ENCODE measurements around the gene ZNRF3. TPM values are rescaled to one million over a fixed set of nuclear protein-coding genes. Genes with fewer than 3 reads are reported as not detected.

ZNRF3 gene
- total RNA-seq, 2 experiments from 2014 or later: 1.2 to 1.3 TPM

- Mint-ChIP-seq H3K27ac (no peak overlapping the region), H3K36me3 (ENCODE audit: low read depth) (peaks cover 3% of the 10 kb centered on the region), H3K9me3 (ENCODE audit: insufficient read depth) (no peaks in the 10 kb centered on the region), H3K4me3 (no peak overlapping the region), H3K27me3 (ENCODE audit: low read depth) (peaks cover 17% of the 10 kb centered on the region), H3K4me1 (ENCODE audit: low read depth) (peaks cover 14% of the 10 kb centered on the region)
- ChIA-PET POLR2A (no interaction called here), CTCF (interaction anchor here (1.1 kb wide), 1 partner anchor 30 kb away, joined by 5 read pairs; no protein-coding TSS in a partner anchor)
- DNase-seq (no peak), ATAC-seq (no peak)
These were observed 128.1 kb downstream of the ZNRF3 start for GRCh38 chr22:29011240-29012100.

GRCh38 chr22:29012101-29012433 lies 128.7 kb downstream of the ZNRF3 start:
- H3K36me3 Mint-ChIP-seq (ENCODE audit: low read depth): peaks cover 3% of the 10 kb centered on the region
- no peak for DNase-seq
- ATAC-seq: no peak
- no peaks in the 10 kb centered on the region for H3K9me3 Mint-ChIP-seq (ENCODE audit: insufficient read depth)
- ChIA-PET CTCF (interaction anchor here (1.1 kb wide), 1 partner anchor 29 kb away, joined by 5 read pairs; no protein-coding TSS in a partner anchor), POLR2A (no interaction called here)
- no peak overlapping the region for H3K27ac Mint-ChIP-seq
- H3K27me3 Mint-ChIP-seq (ENCODE audit: low read depth): peaks cover 13% of the 10 kb centered on the region
- H3K4me3 Mint-ChIP-seq: no peak overlapping the region
- H3K4me1 Mint-ChIP-seq (ENCODE audit: low read depth): peaks cover 20% of the 10 kb centered on the region

- Mint-ChIP-seq H3K4me3 (no peak overlapping the region), H3K27me3 (ENCODE audit: low read depth) (peaks cover 13% of the 10 kb centered on the region), H3K36me3 (ENCODE audit: low read depth) (peaks cover 6% of the 10 kb centered on the region), H3K9me3 (ENCODE audit: insufficient read depth) (no peaks in the 10 kb centered on the region), H3K27ac (no peak overlapping the region), H3K4me1 (ENCODE audit: low read depth) (peaks cover 25% of the 10 kb centered on the region)
- ChIA-PET CTCF (no interaction called here), POLR2A (no interaction called here)
- ATAC-seq (no peak), DNase-seq (no peak)
These were observed 129.6 kb downstream of the ZNRF3 start for GRCh38 chr22:29012952-29013351.

GRCh38 chr22:29014293-29014692 lies 130.9 kb downstream of the ZNRF3 start:
- peaks cover 11% of the 10 kb centered on the region for H3K36me3 Mint-ChIP-seq (ENCODE audit: low read depth)
- ChIA-PET POLR2A (no interaction called here), CTCF (interaction anchor here (0.9 to 1.3 kb wide), 2 partner anchors 9 to 27 kb away, joined by 4 read pairs; no protein-coding TSS in a partner anchor)
- DNase-seq (no peak), ATAC-seq (no peak)
- no peak overlapping the region for H3K27ac Mint-ChIP-seq
- peaks cover under 1% of the 10 kb centered on the region for H3K9me3 Mint-ChIP-seq (ENCODE audit: insufficient read depth)
- H3K4me1 Mint-ChIP-seq (ENCODE audit: low read depth): peaks cover 31% of the 10 kb centered on the region
- H3K4me3 Mint-ChIP-seq: no peak overlapping the region
- peaks cover 10% of the 10 kb centered on the region for H3K27me3 Mint-ChIP-seq (ENCODE audit: low read depth)

GRCh38 chr22:29014773-29015172 lies 131.4 kb downstream of the ZNRF3 start:
- H3K27me3 Mint-ChIP-seq (ENCODE audit: low read depth): peaks cover 15% of the 10 kb centered on the region
- H3K4me3 Mint-ChIP-seq: no peak overlapping the region
- H3K27ac Mint-ChIP-seq: no peak overlapping the region
- H3K4me1 Mint-ChIP-seq (ENCODE audit: low read depth): peaks cover 31% of the 10 kb centered on the region
- H3K36me3 Mint-ChIP-seq (ENCODE audit: low read depth): peaks cover 11% of the 10 kb centered on the region
- ATAC-seq (no peak), DNase-seq (no peak)
- H3K9me3 Mint-ChIP-seq (ENCODE audit: insufficient read depth): peaks cover 4% of the 10 kb centered on the region
- POLR2A ChIA-PET: no interaction called here
- CTCF ChIA-PET: interaction anchor here (0.6 to 1.3 kb wide), 3 partner anchors 9 to 422 kb away, joined by 3 to 4 read pairs (median 4); no protein-coding TSS in a partner anchor

- peak; percentile 66 for DNase-seq
- ATAC-seq: peak; percentile 63
- peak overlapping the region; percentile 90 for H3K27ac Mint-ChIP-seq
- CTCF ChIA-PET: interaction anchor here (0.9 to 1.7 kb wide), 5 partner anchors 13 to 161 kb away, joined by 3 to 10 read pairs (median 4); no protein-coding TSS in a partner anchor
- H3K27me3 Mint-ChIP-seq (ENCODE audit: low read depth): peaks cover 14% of the 10 kb centered on the region
- peaks cover 11% of the 10 kb centered on the region for H3K36me3 Mint-ChIP-seq (ENCODE audit: low read depth)
- POLR2A ChIA-PET: interaction anchor here (0.6 kb wide), 1 partner anchor 154 kb away, joined by 3 read pairs; no protein-coding TSS in a partner anchor
- peaks cover 4% of the 10 kb centered on the region for H3K9me3 Mint-ChIP-seq (ENCODE audit: insufficient read depth)
- peaks cover 31% of the 10 kb centered on the region for H3K4me1 Mint-ChIP-seq (ENCODE audit: low read depth)
- H3K4me3 Mint-ChIP-seq: peak overlapping the region; percentile 45
These were observed 132.9 kb downstream of the ZNRF3 start for GRCh38 chr22:29016067-29016938.

GRCh38 chr22:29018293-29019189 lies 135.2 kb downstream of the ZNRF3 start:
- DNase-seq: no peak
- peaks cover 11% of the 10 kb centered on the region for H3K36me3 Mint-ChIP-seq (ENCODE audit: low read depth)
- ChIA-PET POLR2A (no interaction called here), CTCF (interaction anchor here (0.7 to 1.4 kb wide), 3 partner anchors 13 to 163 kb away, joined by 3 to 5 read pairs (median 3); no protein-coding TSS in a partner anchor)
- no peak overlapping the region for H3K4me3 Mint-ChIP-seq
- peaks cover 31% of the 10 kb centered on the region for H3K4me1 Mint-ChIP-seq (ENCODE audit: low read depth)
- H3K9me3 Mint-ChIP-seq (ENCODE audit: insufficient read depth): peaks cover 4% of the 10 kb centered on the region
- no peak for ATAC-seq
- H3K27me3 Mint-ChIP-seq (ENCODE audit: low read depth): peaks cover 18% of the 10 kb centered on the region
- no peak overlapping the region for H3K27ac Mint-ChIP-seq

DNA sequence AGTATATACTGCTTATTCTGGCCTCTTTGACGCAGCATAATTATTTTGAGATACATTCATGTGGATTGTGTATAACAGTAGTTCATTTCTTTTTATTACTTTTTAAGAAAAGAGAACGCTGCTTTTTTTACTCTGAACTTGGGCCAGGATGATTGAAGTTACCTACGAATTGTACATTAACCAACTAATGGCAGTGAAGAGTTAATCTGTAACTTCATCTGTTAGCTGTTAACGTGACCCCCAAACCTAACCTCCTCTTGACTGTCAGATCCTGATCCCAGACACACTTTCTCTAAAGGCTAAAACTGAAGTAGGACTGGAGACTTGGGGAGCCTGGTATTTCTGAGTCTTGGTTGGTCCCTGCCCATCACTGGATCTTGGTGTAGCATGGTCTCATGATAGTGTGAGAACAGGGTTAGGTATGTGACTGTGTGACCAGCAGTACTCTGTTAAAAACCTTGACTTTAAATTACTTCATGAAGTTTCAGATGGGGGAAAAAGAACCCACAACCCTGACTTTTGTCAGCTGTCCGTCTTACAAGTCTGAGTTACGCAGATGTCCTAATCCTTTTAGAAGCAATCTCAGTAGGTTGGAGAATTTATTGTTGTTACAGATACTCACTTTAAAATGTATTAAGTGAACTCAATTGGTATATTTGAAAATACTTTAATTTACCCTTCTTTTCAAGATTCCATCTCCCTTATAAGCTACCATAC lies 138.9 kb downstream of the ZNRF3 start:
- H3K4me1 Mint-ChIP-seq (ENCODE audit: low read depth): peaks cover 9% of the 10 kb centered on the region
- POLR2A ChIA-PET: no interaction called here
- CTCF ChIA-PET: no interaction called here
- no peak overlapping the region for H3K27ac Mint-ChIP-seq
- H3K27me3 Mint-ChIP-seq (ENCODE audit: low read depth): peaks cover 38% of the 10 kb centered on the region
- H3K36me3 Mint-ChIP-seq (ENCODE audit: low read depth): peaks cover 9% of the 10 kb centered on the region
- no peak overlapping the region for H3K4me3 Mint-ChIP-seq
- DNase-seq (no peak), ATAC-seq (no peak)
- H3K9me3 Mint-ChIP-seq (ENCODE audit: insufficient read depth): peaks cover 4% of the 10 kb centered on the region

DNA sequence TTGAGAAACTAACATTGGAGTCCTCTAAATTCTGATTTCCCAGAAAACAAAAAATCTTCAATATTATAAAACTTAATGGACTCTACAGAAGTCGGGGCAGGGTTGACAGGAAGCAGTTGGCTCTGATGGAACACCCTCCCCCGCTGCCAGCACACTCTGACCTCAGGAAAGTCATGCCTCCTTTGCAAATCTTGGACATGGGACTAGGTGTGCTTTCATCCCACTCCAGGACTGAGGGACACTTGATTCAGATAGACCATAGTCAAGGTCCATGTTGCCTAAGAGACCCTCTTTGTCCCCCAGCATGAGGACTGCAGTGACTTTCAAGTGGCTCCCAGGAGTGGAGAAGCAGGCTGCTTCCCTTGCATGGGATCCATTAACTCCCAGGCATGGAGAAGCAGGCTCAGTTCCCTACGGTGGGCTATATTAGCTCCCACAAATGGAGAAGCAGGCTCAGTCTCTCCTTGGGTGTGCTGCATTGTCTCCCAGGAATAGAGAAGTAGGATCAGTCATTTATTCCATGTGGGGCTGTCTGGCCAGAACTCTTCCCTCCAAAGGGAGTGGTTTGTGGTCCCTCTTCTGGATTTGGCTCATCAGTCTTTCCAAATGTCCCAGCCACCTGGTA lies 139.9 kb downstream of the ZNRF3 start:
- ChIA-PET POLR2A (no interaction called here), CTCF (no interaction called here)
- peaks cover 2% of the 10 kb centered on the region for H3K4me1 Mint-ChIP-seq (ENCODE audit: low read depth)

DNA sequence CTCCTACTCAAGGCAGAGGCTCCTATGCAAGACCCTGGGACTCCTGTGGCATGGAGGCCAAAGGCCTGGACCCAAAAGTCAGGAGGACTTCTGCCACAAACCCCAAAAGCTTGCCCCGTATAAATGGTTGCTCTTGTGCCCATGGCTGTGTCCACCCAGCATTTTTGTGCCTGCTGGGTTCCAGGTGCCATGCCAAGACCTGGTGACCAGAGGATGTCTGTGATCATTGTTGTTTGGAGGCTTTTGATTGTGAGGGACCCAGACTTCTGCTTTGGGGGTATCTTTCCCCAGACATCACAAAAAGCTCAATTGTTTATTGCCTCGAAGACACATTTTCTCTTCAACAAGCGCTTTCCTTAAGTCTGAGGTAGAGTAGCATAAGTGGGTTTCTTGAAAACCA lies 143.2 kb downstream of the ZNRF3 start:
- POLR2A ChIA-PET: no interaction called here
- Mint-ChIP-seq H3K27ac (no peak overlapping the region), H3K4me1 (ENCODE audit: low read depth) (peaks cover 19% of the 10 kb centered on the region), H3K9me3 (ENCODE audit: insufficient read depth) (no peaks in the 10 kb centered on the region), H3K36me3 (ENCODE audit: low read depth) (no peaks in the 10 kb centered on the region), H3K27me3 (ENCODE audit: low read depth) (peaks cover 53% of the 10 kb centered on the region), H3K4me3 (no peak overlapping the region)
- DNase-seq: no peak
- CTCF ChIA-PET: interaction anchor here (1.5 kb wide), 1 partner anchor 14 kb away, joined by 4 read pairs; no protein-coding TSS in a partner anchor
- no peak for ATAC-seq

More for the DNA sequence above, 139.9 kb downstream of the ZNRF3 start:
- peaks cover 3% of the 10 kb centered on the region for H3K36me3 Mint-ChIP-seq (ENCODE audit: low read depth)
- no peak overlapping the region for H3K27ac Mint-ChIP-seq
- no peak for DNase-seq
- peaks cover 41% of the 10 kb centered on the region for H3K27me3 Mint-ChIP-seq (ENCODE audit: low read depth)
- H3K9me3 Mint-ChIP-seq (ENCODE audit: insufficient read depth): peaks cover 4% of the 10 kb centered on the region
- no peak overlapping the region for H3K4me3 Mint-ChIP-seq
- no peak for ATAC-seq
